BE2C (cell line): ENCODE data around the gene APBB1.

Experiments used
- DNase-seq: peaks from one replicate; pipeline ENCODE4 v3.0.0-alpha.2; 2020
- H3K27me3 ChIP-seq: fragments of 250-450 bp; sonication (Bioruptor Pico); 2 replicates; pipeline ENCODE4 v1.5.1; 2020; ENCODE audit warnings: mild to moderate bottlenecking
- H3K36me3 ChIP-seq: fragments of 250-450 bp; sonication (Bioruptor Pico); 2 replicates; pipeline ENCODE4 v1.5.1; 2020; ENCODE audit warnings: mild to moderate bottlenecking
- H3K4me1 ChIP-seq: fragments of 250-450 bp; sonication (Bioruptor Pico); 2 replicates; pipeline ENCODE4 v1.5.1; 2020
- H3K4me3 ChIP-seq: 2 replicates; pipeline ENCODE4 v1.5.1; 2011; ENCODE audit warnings: low read depth, low read length
- H3K9me3 ChIP-seq: fragments of 250-450 bp; sonication (Bioruptor Pico); 2 replicates; pipeline ENCODE4 v1.5.1; 2020
- CTCF ChIP-seq: IDR thresholded peaks from 2 replicates; pipeline ENCODE4 v1.5.1; 2012; ENCODE audit warnings: mild to moderate bottlenecking, low read depth, low read length

Gene APBB1

GRCh38 chr11:6413791-6414201 lies 5.1 kb downstream of the APBB1 start:
- no peak for DNase-seq
- Histone ChIP-seq H3K36me3 (no peaks in the 10 kb centered on the region; the same call in 1 of the 2 replicates), H3K4me3 (no peak overlapping the region), H3K27me3 (no peaks in the 10 kb centered on the region), H3K4me1 (no peaks in the 10 kb centered on the region), H3K9me3 (no peaks in the 10 kb centered on the region)
- no peak for TF ChIP-seq CTCF

- H3K4me3 ChIP-seq, result no peak overlapping the region
- no peaks in the 10 kb centered on the region; the same call in 1 of the 2 replicates for H3K36me3 ChIP-seq
- H3K4me1 ChIP-seq, result no peaks in the 10 kb centered on the region
- no peak for DNase-seq
- no peaks in the 10 kb centered on the region for H3K9me3 ChIP-seq
- no peaks in the 10 kb centered on the region for H3K27me3 ChIP-seq
- TF ChIP-seq CTCF, result no peak
Observed at GRCh38 chr11:6411594-6412031, 7.3 kb downstream of the APBB1 start.

GRCh38 chr11:6410695-6411430 lies 8.0 kb downstream of the APBB1 start:
- DNase-seq, result no peak
- no peaks in the 10 kb centered on the region for H3K27me3 ChIP-seq
- H3K9me3 ChIP-seq, result no peaks in the 10 kb centered on the region
- no peaks in the 10 kb centered on the region for H3K4me1 ChIP-seq
- no peak overlapping the region for H3K4me3 ChIP-seq
- no peak for TF ChIP-seq CTCF
- no peaks in the 10 kb centered on the region; the same call in 1 of the 2 replicates for H3K36me3 ChIP-seq

GRCh38 chr11:6406370-6406769 lies 12.5 kb downstream of the APBB1 start:
- DNase-seq, result no peak
- Histone ChIP-seq H3K9me3 (no peaks in the 10 kb centered on the region), H3K4me1 (no peaks in the 10 kb centered on the region), H3K36me3 (no peaks in the 10 kb centered on the region; the same call in 1 of the 2 replicates), H3K27me3 (no peaks in the 10 kb centered on the region), H3K4me3 (no peak overlapping the region)
- TF ChIP-seq CTCF, result no peak

- no peak for DNase-seq
Observed at GRCh38 chr11:6405846-6406245, 13.0 kb downstream of the APBB1 start.

More at GRCh38 chr11:6405846-6406245, 13.0 kb downstream of the APBB1 start:
- H3K9me3 ChIP-seq, result no peaks in the 10 kb centered on the region
- H3K27me3 ChIP-seq, result no peaks in the 10 kb centered on the region
- H3K36me3 ChIP-seq, result no peaks in the 10 kb centered on the region; the same call in 1 of the 2 replicates
- no peaks in the 10 kb centered on the region for H3K4me1 ChIP-seq
- no peak for TF ChIP-seq CTCF
- H3K4me3 ChIP-seq, result no peak overlapping the region
